Endothelial cell (in vitro differentiated cells): ENCODE results near the gene FARP1. TPM values are rescaled to one million over a fixed set of nuclear protein-coding genes. Genes with fewer than 3 reads are reported as not detected.

Experiments used
- DNase-seq: peaks from one replicate; pipeline ENCODE4 v3.0.0; 2021; ENCODE audit warnings: low spot score
- H3K27ac Mint-ChIP-seq: one replicate; pipeline ENCODE4 v1.8.0; 2021; ENCODE audit warnings: mixed read lengths, inconsistent platforms; ENCODE audit not compliant: unreplicated experiment
- H3K27me3 Mint-ChIP-seq: one replicate; pipeline ENCODE4 v1.8.0; 2021; ENCODE audit warnings: mild to moderate bottlenecking, moderate library complexity, mixed read lengths, inconsistent platforms; ENCODE audit not compliant: unreplicated experiment
- H3K36me3 Mint-ChIP-seq: one replicate; pipeline ENCODE4 v1.8.0; 2021; ENCODE audit warnings: mild to moderate bottlenecking, low read depth, mixed read lengths, inconsistent platforms; ENCODE audit not compliant: unreplicated experiment
- H3K4me1 Mint-ChIP-seq: one replicate; pipeline ENCODE4 v1.8.0; 2021; ENCODE audit warnings: mild to moderate bottlenecking, mixed read lengths, inconsistent platforms; ENCODE audit not compliant: unreplicated experiment
- H3K4me3 Mint-ChIP-seq: one replicate; pipeline ENCODE4 v1.8.0; 2021; ENCODE audit warnings: mild to moderate bottlenecking, mixed read lengths, inconsistent platforms; ENCODE audit not compliant: unreplicated experiment
- H3K9me3 Mint-ChIP-seq: one replicate; pipeline ENCODE4 v1.8.0; 2021; ENCODE audit warnings: mixed read lengths, inconsistent platforms; ENCODE audit not compliant: unreplicated experiment
- CTCF ChIP-seq: fragments of 200-600 bp; sonication (generic); IDR thresholded peaks from one replicate; pipeline ENCODE4 v1.5.0; 2021; ENCODE audit warnings: antibody characterized with exemption; ENCODE audit not compliant: unreplicated experiment
- total RNA-seq: library from RNA; stranded (reverse); fragmentation: NEBNext Ultra II Directional; extraction: Animal tissue kit (Norgen Biotek cat#: 25700); gene quantifications from one replicate; pipeline ENCODE4 v1.2.1, GENCODE V29; 2021; ENCODE audit not compliant: unreplicated experiment

Gene FARP1
- total RNA-seq, 1 donor from 2014 or later, result 167 TPM

GRCh38 chr13:98308086-98308911 is 165.4 kb downstream of the FARP1 start:
- Mint-ChIP-seq H3K4me3 (peak overlapping the region; percentile 77), H3K36me3 (peaks cover 11% of the 10 kb centered on the region), H3K4me1 (peaks cover 55% of the 10 kb centered on the region), H3K27ac (peak overlapping the region; percentile 98), H3K9me3 (no peaks in the 10 kb centered on the region), H3K27me3 (peaks cover 7% of the 10 kb centered on the region)
- TF ChIP-seq CTCF, result no peak
- DNase-seq, result no peak

- Mint-ChIP-seq H3K27me3 (peaks cover 9% of the 10 kb centered on the region), H3K36me3 (peaks cover 11% of the 10 kb centered on the region), H3K27ac (no peak overlapping the region)
Observed at GRCh38 chr13:98309569-98310335, 166.9 kb downstream of the FARP1 start.

GRCh38 chr13:98310485-98311199 is 167.7 kb downstream of the FARP1 start:
- Mint-ChIP-seq H3K36me3 (peaks cover 9% of the 10 kb centered on the region), H3K27me3 (peaks cover 14% of the 10 kb centered on the region), H3K4me3 (no peak overlapping the region), H3K27ac (peak overlapping the region; percentile 49), H3K4me1 (peaks cover 66% of the 10 kb centered on the region), H3K9me3 (no peaks in the 10 kb centered on the region)
- TF ChIP-seq CTCF, result no peak
- no peak for DNase-seq

More at GRCh38 chr13:98309569-98310335, 166.9 kb downstream of the FARP1 start:
- peaks cover 58% of the 10 kb centered on the region for H3K4me1 Mint-ChIP-seq
- no peaks in the 10 kb centered on the region for H3K9me3 Mint-ChIP-seq
- no peak for DNase-seq
- H3K4me3 Mint-ChIP-seq, result no peak overlapping the region
- TF ChIP-seq CTCF, result no peak

GRCh38 chr13:98311200-98311548 is 168.3 kb downstream of the FARP1 start:
- Mint-ChIP-seq H3K36me3 (peaks cover 12% of the 10 kb centered on the region), H3K4me1 (peaks cover 72% of the 10 kb centered on the region)

More at GRCh38 chr13:98311200-98311548, 168.3 kb downstream of the FARP1 start:
- Mint-ChIP-seq H3K27ac (no peak overlapping the region), H3K27me3 (peaks cover 14% of the 10 kb centered on the region), H3K9me3 (no peaks in the 10 kb centered on the region), H3K4me3 (no peak overlapping the region)
- no peak for TF ChIP-seq CTCF
- DNase-seq, result no peak
